ENCODE data around the gene ST8SIA1. TPM values are rescaled to one million over a fixed set of nuclear protein-coding genes. Genes with fewer than 3 reads are reported as not detected.

Gene ST8SIA1
- total RNA-seq, 1 experiment from 2014 or later, result not detected

- ATAC-seq (no peak), DNase-seq (ENCODE audit: low read depth, low spot score) (no peak)
- H3K4me2 ChIP-seq (ENCODE audit: low read length), result no peak overlapping the region
- no peaks in the 10 kb centered on the region for H3K79me2 ChIP-seq (ENCODE audit: insufficient read depth, low read length)
- ChIA-PET CTCF (no interaction called here), POLR2A (no interaction called here), RAD21 (ENCODE audit: low non-redundant PET in 1 of 2, low total read pairs in 2 of 2, uncharacterized antibody in 2 of 2, unreplicated experiment in 2 of 2) (no interaction called here)
- intact Hi-C loops (cut with micrococcal nuclease), result no loop called here
- H3K9me3 ChIP-seq (ENCODE audit: control insufficient read depth in 1 of 2, insufficient read depth in 1 of 2, low read depth in 1 of 2, low read length in 2 of 2), result no peaks in the 10 kb centered on the region
- no peaks in the 10 kb centered on the region for H3K9me2 ChIP-seq (ENCODE audit: insufficient read depth)
- H3K27ac ChIP-seq (ENCODE audit: low read depth, low read length), result no peak overlapping the region
- no peak overlapping the region for H3K9ac ChIP-seq (ENCODE audit: low read length)
- no peak overlapping the region for H3K4me3 ChIP-seq (replicated peaks in 1 of 2; ENCODE audit: low read depth in 1 of 2, low read length in 2 of 2)
- H4K20me1 ChIP-seq (ENCODE audit: insufficient read depth), result no peaks in the 10 kb centered on the region
- no peaks in the 10 kb centered on the region; the same call in 1 of the 2 replicates for H3K27me3 ChIP-seq (ENCODE audit: insufficient read depth, low read length)
- no peak for TF ChIP-seq MAX (IDR thresholded peaks at IDR 0.05)
- no peak for TF ChIP-seq FOSL1 (IDR thresholded peaks at IDR 0.05; ENCODE audit: low read depth)
- no peak for TF ChIP-seq ELF1 (IDR thresholded peaks at IDR 0.05; ENCODE audit: borderline replicate concordance, low read depth)
- no peak for TF ChIP-seq RAD21 (IDR thresholded peaks at IDR 0.05; ENCODE audit: low read depth)
- TF ChIP-seq SP1 (IDR thresholded peaks at IDR 0.05; ENCODE audit: low read depth), result no peak
- no peak for TF ChIP-seq TCF7L2 (IDR thresholded peaks at IDR 0.05; ENCODE audit: borderline replicate concordance, extremely low read depth, insufficient read depth, insufficient read length)
- no peak for TF ChIP-seq CTCF (IDR thresholded peaks at IDR 0.05 in 2 of 3, conservative IDR thresholded peaks at IDR 0.05 in 1 of 3; ENCODE audit: borderline replicate concordance in 1 of 3, insufficient read depth in 1 of 3, low read depth in 2 of 3, low read length in 2 of 3)
- TF ChIP-seq SIN3A (IDR thresholded peaks at IDR 0.05; ENCODE audit: low read depth), result no peak
- no peak for TF ChIP-seq CEBPB (IDR thresholded peaks at IDR 0.05; ENCODE audit: low read depth)
- no peak for TF ChIP-seq CBX3 (IDR thresholded peaks at IDR 0.05; ENCODE audit: low read depth)
- no peak for TF ChIP-seq ZBTB33 (IDR thresholded peaks at IDR 0.05; ENCODE audit: extremely low read depth, insufficient replicate concordance, low read length)
- no peak for TF ChIP-seq EGR1 (IDR thresholded peaks at IDR 0.05; ENCODE audit: low read depth)
- no peak for TF ChIP-seq ATF3 (IDR thresholded peaks at IDR 0.05)
- TF ChIP-seq REST (IDR thresholded peaks at IDR 0.05; ENCODE audit: low read depth), result no peak
- TF ChIP-seq EZH2 (IDR thresholded peaks at IDR 0.05), result no peak
- TF ChIP-seq EZH2phosphoT487 (IDR thresholded peaks at IDR 0.05; ENCODE audit: borderline replicate concordance), result no peak
- no peak for TF ChIP-seq SRF (IDR thresholded peaks at IDR 0.05; ENCODE audit: low read depth)
- TF ChIP-seq POLR2AphosphoS5 (IDR thresholded peaks at IDR 0.05; ENCODE audit: low read depth, low read length), result no peak
- no TSS peak for BruUV-seq (replicated peaks)
- H3K36me3 ChIP-seq (ENCODE audit: control insufficient read depth in 1 of 2, insufficient read depth in 2 of 2, low read length in 2 of 2), result no peaks in the 10 kb centered on the region
- no peak overlapping the region for H2AFZ ChIP-seq (ENCODE audit: low read depth, low read length, poor library complexity, severe bottlenecking)
- H3K4me1 ChIP-seq (ENCODE audit: control insufficient read depth in 1 of 2, insufficient read depth in 2 of 2, low read length in 2 of 2), result no peaks in the 10 kb centered on the region
Observed at GRCh38 chr12:22248121-22248520, 86.4 kb downstream of the ST8SIA1 start.
